Breast epithelium (tissue), 4 donors: ENCODE results near the gene TNK1. TPM values are rescaled to one million over a fixed set of nuclear protein-coding genes. Genes with fewer than 3 reads are reported as not detected.

Source experiments
- DNase-seq, 2 donors: peaks; one replicate each; pipeline ENCODE4 v3.0.0-alpha.2; 2019; ENCODE audit warnings: low spot score in 2 of 2
- H3K27ac ChIP-seq, 2 donors: fragments of 200-600 bp; sonication (generic) in 1 of 2; one replicate each; pipeline ENCODE4 v1.5.1; 2016 to 2019; ENCODE audit warnings: mild to moderate bottlenecking in 1 of 2
- H3K27me3 ChIP-seq, 2 donors: fragments of 200-600 bp; sonication (generic) in 1 of 2; one replicate each; pipeline versions ENCODE4 v1.5.1 to v1.6.0; 2017 to 2019; ENCODE audit warnings: control low read depth in 1 of 2, mild to moderate bottlenecking in 1 of 2
- H3K36me3 ChIP-seq: fragments of 200-600 bp; one replicate; pipeline ENCODE4 v1.5.1; 2019
- H3K4me1 ChIP-seq, 2 donors: fragments of 200-600 bp; sonication (generic); one replicate each; pipeline ENCODE4 v1.5.1; 2016 to 2019; ENCODE audit warnings: control low read depth in 1 of 2
- H3K4me3 ChIP-seq, 3 donors: fragments of 200-600 bp; sonication (generic); 1 replicate in 2 of 3; 2 replicates in 1 of 3; pipeline ENCODE4 v1.5.1; 2016 to 2019; ENCODE audit warnings: mild to moderate bottlenecking in 3 of 3, moderate library complexity in 2 of 3
- H3K9me3 ChIP-seq, 2 donors: fragments of 200-600 bp; sonication (generic) in 1 of 2; one replicate each; pipeline ENCODE4 v1.5.1; 2016 to 2019; ENCODE audit warnings: control low read depth in 1 of 2
- CTCF ChIP-seq, 3 donors: fragments of 450-650 bp; IDR thresholded peaks; one replicate each; pipeline ENCODE4 v1.5.1; 2016 to 2017; ENCODE audit warnings: antibody characterized with exemption in 3 of 3, mild to moderate bottlenecking in 3 of 3, moderate library complexity in 3 of 3
- POLR2A ChIP-seq: fragments of 450-650 bp; IDR thresholded peaks from one replicate; pipeline ENCODE4 v1.6.1; 2016; ENCODE audit warnings: antibody characterized with exemption, mild to moderate bottlenecking, moderate library complexity
- POLR2AphosphoS5 ChIP-seq, 3 donors: sonication (generic); formaldehyde crosslinking; IDR thresholded peaks; one replicate each; pipeline ENCODE4 v1.6.1; 2017; ENCODE audit warnings: antibody characterized with exemption in 3 of 3
- intact Hi-C: fragments of 100-400 bp; cut with DNase I; formaldehyde crosslinking; loops from one replicate; pipeline ENCODE4 v1.15.1; 2023; ENCODE audit warnings: low total_unique reads
- total RNA-seq, 3 donors: library from RNA; depleted of rRNA; stranded (reverse); fragments of >200 nt; gene quantifications; one replicate each; pipeline ENCODE4 v1.1.0, GENCODE V29; 2016

TNK1 gene
- total RNA-seq, 3 donors from 2014 or later: 1.1 to 22.1 (median 14.4) TPM

GRCh38 chr17:7436556-7437368 is 55.9 kb downstream of the TNK1 start:
- intact Hi-C loops: loop anchor here (10.0 kb wide), 2 partner anchors 48 to 82 kb away; partner anchors contain the start of genes KCTD11, POLR2A, SLC35G6 and TMEM95
- TF ChIP-seq POLR2A (no peak), CTCF (IDR thresholded peaks at IDR 0.05) (peak; percentile 57 to 89 (median 59)), POLR2AphosphoS5 (IDR thresholded peaks at IDR 0.05) (peak in 2 of 3 donors; percentile 56 to 61)
- Histone ChIP-seq H3K9me3 (no peaks in the 10 kb centered on the region), H3K27ac (peak overlapping the region; percentile 91 to 93), H3K4me1 (peaks cover 8 to 21% of the 10 kb centered on the region in 2 donors), H3K4me3 (peak overlapping the region; percentile 26 to 81 (median 62)), H3K36me3 (no peaks in the 10 kb centered on the region), H3K27me3 (no peaks in the 10 kb centered on the region)
- DNase-seq: peak; percentile 81 to 82

- peak overlapping the region; percentile 26 to 81 (median 62) for H3K4me3 ChIP-seq
- DNase-seq: no peak
- H3K36me3 ChIP-seq: no peaks in the 10 kb centered on the region
- TF ChIP-seq CTCF (IDR thresholded peaks at IDR 0.05) (no peak), POLR2A (no peak), POLR2AphosphoS5 (IDR thresholded peaks at IDR 0.05) (no peak)
- H3K9me3 ChIP-seq: no peaks in the 10 kb centered on the region
- H3K27me3 ChIP-seq: no peaks in the 10 kb centered on the region
- peaks cover 8 to 21% of the 10 kb centered on the region in 2 donors for H3K4me1 ChIP-seq
- peak overlapping the region; percentile 91 to 93 for H3K27ac ChIP-seq
- intact Hi-C loops: loop anchor here (10.0 kb wide), 2 partner anchors 47 to 83 kb away; partner anchors contain the start of genes KCTD11, POLR2A, SLC35G6 and TMEM95
These were observed 56.5 kb downstream of the TNK1 start for GRCh38 chr17:7437369-7437863.

GRCh38 chr17:7437950-7438614 is 57.2 kb downstream of the TNK1 start:
- H3K27ac ChIP-seq: peak overlapping the region; percentile 91 to 93
- intact Hi-C loops: loop anchor here (10.0 kb wide), 2 partner anchors 47 to 83 kb away; partner anchors contain the start of genes KCTD11, POLR2A, SLC35G6 and TMEM95
- H3K27me3 ChIP-seq: no peaks in the 10 kb centered on the region
- peak overlapping the region; percentile 36 to 81 (median 62) for H3K4me3 ChIP-seq
- peak; percentile 73 to 74 for DNase-seq
- peaks cover 8 to 21% of the 10 kb centered on the region in 2 donors for H3K4me1 ChIP-seq
- H3K36me3 ChIP-seq: no peaks in the 10 kb centered on the region
- TF ChIP-seq POLR2AphosphoS5 (IDR thresholded peaks at IDR 0.05) (peak in 1 of 3 donors; percentile 37), POLR2A (no peak)
- H3K9me3 ChIP-seq: no peaks in the 10 kb centered on the region

- TF ChIP-seq POLR2AphosphoS5 (IDR thresholded peaks at IDR 0.05) (no peak), CTCF (IDR thresholded peaks at IDR 0.05) (no peak), POLR2A (no peak)
- Histone ChIP-seq H3K27ac (peak overlapping the region in 1 of 2 donors; percentile 91), H3K4me3 (peak overlapping the region; percentile 36 to 81 (median 62)), H3K4me1 (peaks cover 8 to 21% of the 10 kb centered on the region in 2 donors), H3K9me3 (no peaks in the 10 kb centered on the region), H3K27me3 (no peaks in the 10 kb centered on the region), H3K36me3 (no peaks in the 10 kb centered on the region)
- intact Hi-C loops: loop anchor here (10.0 kb wide), 2 partner anchors 46 to 84 kb away; partner anchors contain the start of genes KCTD11, POLR2A, SLC35G6 and TMEM95
- DNase-seq: no peak
These were observed 58.0 kb downstream of the TNK1 start for GRCh38 chr17:7438656-7439460.

Other genes starting within 250 kb of the TNK1 start
- 1 to 10 TPM; 1.0 to 1.4 (median 1.3) TPM for gene ASGR1, start 201.7 kb upstream of the TNK1 start, total RNA-seq
- gene DLG4, start 161.3 kb upstream of the TNK1 start, total RNA-seq: 10 to 100 TPM in 2 of 3 donors, 1 to 10 TPM in 1; 7.2 to 18.4 (median 11.1) TPM
- gene ACADVL, start 161.2 kb upstream of the TNK1 start, total RNA-seq: 1,000 to 10,000 TPM in 1 of 3 donors, 100 to 1,000 TPM in 2; 421 to 1,002 (median 829) TPM
- 10 to 100 TPM; 32.0 to 58.2 (median 47.9) TPM for gene DVL2, start 146.6 kb upstream of the TNK1 start, total RNA-seq
- gene PHF23, start 141.6 kb upstream of the TNK1 start, total RNA-seq: 10 to 100 TPM; 22.1 to 40.4 (median 37.7) TPM
- 100 to 1,000 TPM; 620 to 765 (median 631) TPM for gene GABARAP, start 138.6 kb upstream of the TNK1 start, total RNA-seq
- 10 to 100 TPM; 35.7 to 67.5 (median 60.5) TPM for gene CTDNEP1, start 129.4 kb upstream of the TNK1 start, total RNA-seq
- gene ELP5, start 128.9 kb upstream of the TNK1 start, total RNA-seq: 10 to 100 TPM; 26.9 to 36.7 (median 30.6) TPM
- gene CLDN7, start 118.6 kb upstream of the TNK1 start, total RNA-seq: 10 to 100 TPM in 2 of 3 donors, 1 to 10 TPM in 1; 5.4 to 95.9 (median 60.0) TPM
- 10 to 100 TPM in 1 of 3 donors, 1 to 10 TPM in 2; 2.6 to 32.5 (median 3.5) TPM for gene SLC2A4, start 99.4 kb upstream of the TNK1 start, total RNA-seq
- 1 to 10 TPM; 2.6 to 3.0 (median 2.9) TPM for gene YBX2, start 86.5 kb upstream of the TNK1 start, total RNA-seq
- gene EIF5A, start 73.5 kb upstream of the TNK1 start, total RNA-seq: 100 to 1,000 TPM; 151 to 172 (median 163) TPM
- 100 to 1,000 TPM in 1 of 3 donors, 10 to 100 TPM in 2; 77.3 to 109 (median 84.2) TPM for gene GPS2, start 65.7 kb upstream of the TNK1 start, total RNA-seq
- 10 to 100 TPM; 15.0 to 22.9 (median 17.4) TPM for gene NEURL4, start 51.8 kb upstream of the TNK1 start, total RNA-seq
- 1 to 10 TPM; 3.4 to 6.6 (median 5.2) TPM for gene ACAP1, start 44.6 kb upstream of the TNK1 start, total RNA-seq
- gene KCTD11, start 28.9 kb upstream of the TNK1 start, total RNA-seq: 10 to 100 TPM in 2 of 3 donors, 1 to 10 TPM in 1; 9.1 to 11.5 (median 11.0) TPM
- gene TMEM95, start 25.9 kb upstream of the TNK1 start, total RNA-seq: not detected
- 10 to 100 TPM; 16.0 to 24.3 (median 19.0) TPM for gene PLSCR3, start 13.4 kb downstream of the TNK1 start, total RNA-seq
- gene TMEM256, start 23.0 kb downstream of the TNK1 start, total RNA-seq: 100 to 1,000 TPM in 1 of 3 donors, 10 to 100 TPM in 2; 77.6 to 113 (median 92.3) TPM
- 10 to 100 TPM in 1 of 3 donors, 1 to 10 TPM in 2; 6.7 to 13.1 (median 8.3) TPM for gene NLGN2, start 26.8 kb downstream of the TNK1 start, total RNA-seq
- not detected for gene SPEM1, start 39.2 kb downstream of the TNK1 start, total RNA-seq
- not detected for gene SPEM2, start 44.5 kb downstream of the TNK1 start, total RNA-seq
- not detected for gene SPEM3, start 47.8 kb downstream of the TNK1 start, total RNA-seq
- gene TMEM102, start 54.3 kb downstream of the TNK1 start, total RNA-seq: 10 to 100 TPM in 1 of 3 donors, 1 to 10 TPM in 2; 3.5 to 18.1 (median 9.5) TPM
- 1 to 10 TPM; 2.1 to 2.9 (median 2.9) TPM for gene FGF11, start 58.4 kb downstream of the TNK1 start, total RNA-seq
- gene CHRNB1, start 64.0 kb downstream of the TNK1 start, total RNA-seq: 10 to 100 TPM in 2 of 3 donors, 1 to 10 TPM in 1; 8.5 to 11.8 (median 11.7) TPM
- gene ZBTB4, start 98.5 kb downstream of the TNK1 start, total RNA-seq: 10 to 100 TPM; 34.4 to 46.9 (median 45.7) TPM
- gene SLC35G6, start 100.4 kb downstream of the TNK1 start, total RNA-seq: not detected
- gene POLR2A, start 103.3 kb downstream of the TNK1 start, total RNA-seq: 100 to 1,000 TPM in 1 of 3 donors, 10 to 100 TPM in 2; 64.2 to 174 (median 88.7) TPM
- 10 to 100 TPM; 39.3 to 65.3 (median 41.1) TPM for gene TNFSF12, start 168.0 kb downstream of the TNK1 start, total RNA-seq
- gene TNFSF13, start 177.7 kb downstream of the TNK1 start, total RNA-seq: 10 to 100 TPM; 25.2 to 36.7 (median 33.6) TPM
- gene SENP3, start 180.8 kb downstream of the TNK1 start, total RNA-seq: 10 to 100 TPM; 59.5 to 65.2 (median 62.3) TPM
- gene CD68, start 198.5 kb downstream of the TNK1 start, total RNA-seq: 100 to 1,000 TPM in 1 of 3 donors, 10 to 100 TPM in 2; 49.8 to 220 (median 70.5) TPM
- gene MPDU1, start 202.8 kb downstream of the TNK1 start, total RNA-seq: 100 to 1,000 TPM in 1 of 3 donors, 10 to 100 TPM in 2; 66.6 to 140 (median 74.4) TPM
- gene SOX15, start 209.0 kb downstream of the TNK1 start, total RNA-seq: 1 to 10 TPM; 1.3 to 4.1 (median 1.6) TPM
- gene FXR2, start 233.8 kb downstream of the TNK1 start, total RNA-seq: 10 to 100 TPM; 22.8 to 33.9 (median 25.6) TPM
- gene SAT2, start 246.7 kb downstream of the TNK1 start, total RNA-seq: 10 to 100 TPM; 52.5 to 78.4 (median 62.9) TPM
- gene SHBG, start 249.0 kb downstream of the TNK1 start, total RNA-seq: under 1 TPM in 1 of 3 donors, not detected in 2; 0.16 TPM